Vagina (tissue), 2 donors: ENCODE results near the gene NECTIN2.

Source experiments
- POLR2A ChIP-seq, 2 donors: fragments of 450-650 bp; IDR thresholded peaks; one replicate each; pipeline ENCODE4 v1.6.1; 2017; ENCODE audit warnings: antibody characterized with exemption in 2 of 2, mild to moderate bottlenecking in 2 of 2, moderate library complexity in 2 of 2
- POLR2AphosphoS5 ChIP-seq, 2 donors: sonication (generic); formaldehyde crosslinking; IDR thresholded peaks; one replicate each; pipeline ENCODE4 v1.9.0; 2017; ENCODE audit warnings: antibody characterized with exemption in 2 of 2, mild to moderate bottlenecking in 2 of 2, low read depth in 1 of 2; ENCODE audit not compliant: insufficient read depth in 1 of 2
- TF ChIP-seq, protein P1 (sequence below), 3 experiments: fragments of 450-650 bp in 2 of 3; fragments of 200-600 bp in 1 of 3; sonication (generic) in 1 of 3; IDR thresholded peaks; one replicate each; pipeline ENCODE4 v1.5.1; 2017 to 2019; ENCODE audit warnings: antibody characterized with exemption in 3 of 3, mild to moderate bottlenecking in 2 of 3, moderate library complexity in 2 of 3

DNA sequence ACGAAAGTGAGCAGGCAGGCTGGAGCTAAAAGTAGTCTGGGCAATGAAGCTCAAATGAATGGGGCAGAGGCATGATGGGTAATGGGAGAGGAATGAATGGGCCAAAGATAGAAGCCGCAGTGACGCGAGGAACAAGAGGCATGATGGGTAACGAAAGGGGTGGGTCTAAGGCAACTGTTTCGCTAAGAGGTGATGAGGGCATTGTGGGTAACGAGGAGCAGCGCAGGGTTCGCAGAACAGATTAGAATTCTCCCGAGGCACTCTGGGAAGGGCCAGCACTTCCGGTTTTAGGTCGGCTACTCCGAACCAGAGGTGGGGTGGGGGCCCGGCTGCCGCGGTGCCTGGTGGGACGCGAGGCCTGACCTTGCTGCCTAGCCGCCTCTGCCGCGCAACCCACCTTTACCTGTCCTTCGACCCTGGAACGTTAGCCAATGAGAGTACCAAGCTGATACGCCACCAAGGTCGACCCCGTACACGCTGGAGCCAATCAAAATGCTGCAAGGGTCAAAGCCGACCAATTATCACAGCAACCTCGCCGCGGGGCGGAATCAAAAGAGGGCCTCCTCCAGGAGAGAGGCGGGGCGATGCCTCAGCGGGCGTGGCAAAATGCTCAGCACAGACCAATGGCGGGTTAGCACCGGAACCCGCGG is 44.4 kb downstream of the NECTIN2 start:
- peak in 1 of 2 donors; percentile 40 for TF ChIP-seq POLR2A (IDR thresholded peaks at IDR 0.05)
- TF ChIP-seq, protein P1, sequence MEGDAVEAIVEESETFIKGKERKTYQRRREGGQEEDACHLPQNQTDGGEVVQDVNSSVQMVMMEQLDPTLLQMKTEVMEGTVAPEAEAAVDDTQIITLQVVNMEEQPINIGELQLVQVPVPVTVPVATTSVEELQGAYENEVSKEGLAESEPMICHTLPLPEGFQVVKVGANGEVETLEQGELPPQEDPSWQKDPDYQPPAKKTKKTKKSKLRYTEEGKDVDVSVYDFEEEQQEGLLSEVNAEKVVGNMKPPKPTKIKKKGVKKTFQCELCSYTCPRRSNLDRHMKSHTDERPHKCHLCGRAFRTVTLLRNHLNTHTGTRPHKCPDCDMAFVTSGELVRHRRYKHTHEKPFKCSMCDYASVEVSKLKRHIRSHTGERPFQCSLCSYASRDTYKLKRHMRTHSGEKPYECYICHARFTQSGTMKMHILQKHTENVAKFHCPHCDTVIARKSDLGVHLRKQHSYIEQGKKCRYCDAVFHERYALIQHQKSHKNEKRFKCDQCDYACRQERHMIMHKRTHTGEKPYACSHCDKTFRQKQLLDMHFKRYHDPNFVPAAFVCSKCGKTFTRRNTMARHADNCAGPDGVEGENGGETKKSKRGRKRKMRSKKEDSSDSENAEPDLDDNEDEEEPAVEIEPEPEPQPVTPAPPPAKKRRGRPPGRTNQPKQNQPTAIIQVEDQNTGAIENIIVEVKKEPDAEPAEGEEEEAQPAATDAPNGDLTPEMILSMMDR (IDR thresholded peaks at IDR 0.05), result no peak
- TF ChIP-seq POLR2AphosphoS5 (IDR thresholded peaks at IDR 0.05; ENCODE audit: insufficient read depth in 1 of 2, low read depth in 1 of 2), result peak; percentile 95 to 98
